ENCODE measurements around the gene HOXD10.

DNA sequence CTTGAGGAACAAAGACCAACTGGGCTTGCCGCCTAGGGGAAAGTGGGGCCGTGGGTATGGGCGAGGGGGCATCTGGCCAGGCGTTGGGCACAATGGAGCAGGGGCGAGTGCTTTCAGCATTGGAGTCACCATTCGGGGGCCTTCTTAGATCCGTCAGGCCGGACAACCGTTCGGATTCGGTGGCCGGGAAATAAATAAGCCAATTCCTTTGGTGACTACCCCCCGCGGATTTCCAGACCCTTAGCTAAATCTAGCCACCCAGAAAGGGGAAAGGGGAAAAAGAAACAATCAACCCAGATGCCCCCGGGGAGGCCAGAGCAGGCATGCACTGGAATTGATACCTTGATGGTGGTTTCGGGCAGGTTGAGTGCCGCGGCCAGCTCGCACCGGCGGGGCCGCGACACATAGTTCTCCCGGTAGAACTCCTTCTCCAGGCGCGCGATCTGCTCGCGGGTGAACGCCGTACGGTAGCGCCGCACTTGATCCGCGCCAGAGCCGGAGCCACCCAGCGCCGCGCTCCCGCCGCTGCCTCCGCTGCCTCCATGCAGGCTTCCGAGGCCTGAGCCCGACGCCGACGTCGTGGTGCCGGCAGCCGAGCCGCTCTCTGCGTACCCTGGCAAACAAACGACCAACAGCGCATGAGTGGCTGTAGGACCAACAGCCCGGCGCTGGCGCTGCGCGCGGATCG, 34.6 kb upstream of the HOXD10 start:
- no peak for TF ChIP-seq TAF1 (IDR thresholded peaks at IDR 0.05; ENCODE audit: borderline replicate concordance, low read depth, low read length)
- TF ChIP-seq POLR2A (IDR thresholded peaks at IDR 0.05; ENCODE audit: low read depth, low read length) = no peak
- no peak for TF ChIP-seq POLR2AphosphoS5 (IDR thresholded peaks at IDR 0.05; ENCODE audit: low read depth, low read length)

All from GM12892 (cell line).